SK-N-SH (cell line): ENCODE measurements around the gene STXBP6. TPM values are rescaled to one million over a fixed set of nuclear protein-coding genes. Genes with fewer than 3 reads are reported as not detected.

Experiments
- CTCF ChIA-PET: fragments of 300-600, 350-600 bp; formaldehyde crosslinking; extraction: SDS; loops from one replicate; lab custom pipeline; 2021; lab: Yijun Ruan, JAX
- POLR2A ChIA-PET: fragments of 350-600 bp; sonication (Branson Sonifier 250); formaldehyde crosslinking; extraction: SDS; loops from one replicate; lab custom pipeline; 2020; ENCODE audit warnings: antibody characterized with exemption, inconsistent platforms; lab: Yijun Ruan, JAX
- DNase-seq: peaks from one replicate; pipeline ENCODE4 v3.0.0; 2012
- H2AFZ ChIP-seq: fragments of 200-600 bp; sonication (generic); 2 replicates; pipeline ENCODE4 v1.8.1; 2016; ENCODE audit warnings: antibody characterized with exemption, mild to moderate bottlenecking, low read depth
- H3F3A ChIP-seq: fragments of 200-600 bp; sonication (generic); replicated peaks from 2 replicates; pipeline ENCODE3; 2016; ENCODE audit warnings: antibody characterized with exemption, mild to moderate bottlenecking; ENCODE audit not compliant: insufficient read depth
- H3K27ac ChIP-seq, 2 experiments: fragments of 200-500 bp in 1 of 2; fragments of 200-600 bp in 1 of 2; sonication (Bioruptor generic) in 1 of 2; sonication (generic), shearing (Covaris generic) in 1 of 2; 2 replicates each; pipeline versions ENCODE4 v1.5.1 to v1.6.1; 2014 to 2016; ENCODE audit warnings: low read depth in 2 of 2, inconsistent platforms in 1 of 2, low read length in 1 of 2, mild to moderate bottlenecking in 1 of 2, mixed read lengths in 1 of 2
- H3K27me3 ChIP-seq: fragments of 200-600 bp; sonication (generic), shearing (Covaris generic); 2 replicates; pipeline ENCODE4 v1.6.1; 2016; ENCODE audit warnings: mixed run types; ENCODE audit not compliant: insufficient read depth
- H3K36me3 ChIP-seq, 2 experiments: fragments of 200-500 bp in 1 of 2; fragments of 200-600 bp in 1 of 2; sonication (Bioruptor generic) in 1 of 2; sonication (generic) in 1 of 2; replicated peaks in 1 of 2; 2 replicates each; pipeline versions ENCODE3 to v1.5.1; 2014 to 2016; ENCODE audit warnings: low read length in 1 of 2, mild to moderate bottlenecking in 1 of 2; ENCODE audit not compliant: insufficient read depth in 2 of 2, control insufficient read depth in 1 of 2
- H3K4me1 ChIP-seq, 2 experiments: fragments of 200-500 bp in 1 of 2; fragments of 200-600 bp in 1 of 2; sonication (Bioruptor generic) in 1 of 2; sonication (generic), shearing (Covaris generic) in 1 of 2; 2 replicates each; pipeline versions ENCODE4 v1.5.1 to v1.6.1; 2014 to 2016; ENCODE audit warnings: low read depth in 1 of 2, low read length in 1 of 2, mixed run types in 1 of 2; ENCODE audit not compliant: insufficient read depth in 2 of 2, control insufficient read depth in 1 of 2
- H3K4me2 ChIP-seq: fragments of 200-600 bp; sonication (generic), shearing (Covaris generic); 2 replicates; pipeline ENCODE4 v1.6.1; 2017; ENCODE audit warnings: mixed run types
- H3K4me3 ChIP-seq, 2 experiments: fragments of 200-500 bp in 1 of 2; fragments of 200-600 bp in 1 of 2; sonication (Bioruptor generic) in 1 of 2; sonication (generic), shearing (Covaris generic) in 1 of 2; 2 replicates each; pipeline versions ENCODE4 v1.5.1 to v1.8.1; 2014 to 2016; ENCODE audit warnings: low read depth in 2 of 2, inconsistent platforms in 1 of 2, low read length in 1 of 2, mild to moderate bottlenecking in 1 of 2, mixed read lengths in 1 of 2, moderate library complexity in 1 of 2
- H3K79me2 ChIP-seq: fragments of 200-600 bp; sonication (generic); 2 replicates; pipeline ENCODE4 v1.8.1; 2017; ENCODE audit warnings: mild to moderate bottlenecking; ENCODE audit not compliant: insufficient read depth
- H3K9ac ChIP-seq: fragments of 200-600 bp; sonication (generic); 2 replicates; pipeline ENCODE4 v1.6.1; 2017; ENCODE audit warnings: mixed run types
- H3K9me2 ChIP-seq: fragments of 200-600 bp; sonication (generic); 2 replicates; pipeline ENCODE4 v1.6.1; 2017; ENCODE audit warnings: mixed run types
- H3K9me3 ChIP-seq: fragments of 200-600 bp; sonication (generic); 2 replicates; pipeline ENCODE4 v1.6.1; 2017; ENCODE audit warnings: mixed run types, mild to moderate bottlenecking, moderate library complexity
- H4K20me1 ChIP-seq: fragments of 200-600 bp; sonication (generic); 2 replicates; pipeline ENCODE4 v1.6.1; 2017; ENCODE audit warnings: mild to moderate bottlenecking, mixed run types; ENCODE audit not compliant: insufficient read depth
- ELF1 ChIP-seq: IDR thresholded peaks from 2 replicates; pipeline ENCODE4 v1.4.0; 2012
- FOXM1 ChIP-seq: IDR thresholded peaks from 2 replicates; pipeline ENCODE4 v1.4.0; 2012; ENCODE audit warnings: low read depth, mild to moderate bottlenecking
- GABPA ChIP-seq: IDR thresholded peaks from 2 replicates; pipeline ENCODE4 v1.4.0; 2012; ENCODE audit warnings: low read depth, mild to moderate bottlenecking
- JUND ChIP-seq: IDR thresholded peaks from 2 replicates; pipeline ENCODE4 v1.4.0; 2012
- MXI1 ChIP-seq: IDR thresholded peaks from 2 replicates; pipeline ENCODE4 v1.6.1; 2012; ENCODE audit warnings: mild to moderate bottlenecking, low read depth, low read length, improper control_type of control experiment
- NRF1 ChIP-seq: IDR thresholded peaks from 2 replicates; pipeline ENCODE4 v1.6.1; 2012; ENCODE audit warnings: low read depth, mild to moderate bottlenecking, low read length
- POLR2AphosphoS5 ChIP-seq: IDR thresholded peaks from 2 replicates; pipeline ENCODE4 v1.6.1; 2012; ENCODE audit warnings: low read depth, low read length
- RAD21 ChIP-seq: IDR thresholded peaks from 2 replicates; pipeline ENCODE4 v1.6.1; 2012; ENCODE audit warnings: mild to moderate bottlenecking, low read length
- RCOR1 ChIP-seq: fragments of 150-350 bp; IDR thresholded peaks from 2 replicates; pipeline ENCODE4 v1.6.1; 2017; ENCODE audit warnings: antibody characterized with exemption, low read length
- RXRA ChIP-seq: IDR thresholded peaks from 2 replicates; pipeline ENCODE4 v1.4.0; 2012; ENCODE audit warnings: low read depth, mild to moderate bottlenecking, borderline replicate concordance
- SMC3 ChIP-seq: IDR thresholded peaks from 2 replicates; pipeline ENCODE4 v1.6.1; 2012; ENCODE audit warnings: low read depth, low read length, improper control_type of control experiment
- TAF1 ChIP-seq: IDR thresholded peaks from 2 replicates; pipeline ENCODE4 v1.6.1; 2012; ENCODE audit warnings: low read depth, mild to moderate bottlenecking, low read length, moderate library complexity, borderline replicate concordance
- TEAD4 ChIP-seq: IDR thresholded peaks from 2 replicates; pipeline ENCODE4 v1.4.0; 2012; ENCODE audit warnings: mild to moderate bottlenecking, borderline replicate concordance; ENCODE audit not compliant: insufficient read depth
- WGBS: methylation state at CpG from one replicate; pipeline ENCODE4 v1.1.6; 2017; ENCODE audit warnings: low lambda C conversion rate; 5-methylcytosine and 5-hydroxymethylcytosine counted together
- polyA plus RNA-seq, 3 experiments: library from polyadenylated mRNA; depleted of rRNA; stranded (reverse); fragments of >200 nt; gene quantifications; 2 replicates each; pipeline ENCODE4 v1.2.3, GENCODE V29; 2012
- TF ChIP-seq, protein P1 (sequence below): IDR thresholded peaks from 2 replicates; pipeline ENCODE4 v1.4.0; 2012; ENCODE audit warnings: low read depth
- TF ChIP-seq, protein P2 (sequence below): IDR thresholded peaks from 2 replicates; pipeline ENCODE4 v1.4.0; 2012; ENCODE audit warnings: low read depth, borderline replicate concordance
- TF ChIP-seq, protein P3 (sequence below): IDR thresholded peaks from 2 replicates; pipeline ENCODE4 v1.4.0; 2012; ENCODE audit warnings: low read depth, borderline replicate concordance
- TF ChIP-seq, protein P4 (sequence below): IDR thresholded peaks from 2 replicates; pipeline ENCODE4 v1.6.1; 2012; ENCODE audit warnings: mild to moderate bottlenecking, low read depth, low read length, moderate library complexity
- TF ChIP-seq, protein P5 (sequence below): IDR thresholded peaks from 2 replicates; pipeline ENCODE4; 2012
- TF ChIP-seq, protein P6 (sequence below): fragments of 150-350 bp; IDR thresholded peaks from 2 replicates; pipeline ENCODE4 v1.6.1; 2016; ENCODE audit warnings: mild to moderate bottlenecking, low read depth, low read length
- TF ChIP-seq, protein P7 (sequence below): fragments of 200-600 bp; sonication (generic); IDR thresholded peaks from 2 replicates; pipeline ENCODE4 v1.6.1; 2017; ENCODE audit warnings: antibody characterized with exemption, mild to moderate bottlenecking, moderate library complexity

STXBP6 gene
- polyA plus RNA-seq, 1 of the 3 experiments (the other 2 are of a cell fraction), result 0.16 TPM

DNA sequence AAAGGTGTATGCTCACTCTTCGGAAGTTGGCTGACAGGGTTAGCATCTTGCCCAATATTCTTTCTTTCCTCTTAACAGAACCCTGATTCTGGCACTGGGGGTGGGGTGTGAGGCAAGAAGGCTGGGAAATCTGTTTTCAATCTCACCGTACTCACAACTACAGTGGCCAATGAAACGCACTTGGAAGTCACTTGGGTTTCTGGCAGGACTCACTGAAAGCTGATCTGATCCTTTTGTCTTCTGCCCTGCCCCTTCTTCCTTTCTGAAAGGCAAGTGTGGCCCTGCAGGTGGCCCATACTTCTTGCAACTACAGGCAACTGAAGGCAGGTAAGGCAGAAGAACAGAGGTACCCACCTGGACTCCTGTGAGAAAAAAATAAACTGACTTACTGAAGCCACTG, 106.9 kb downstream of the STXBP6 start:
- H4K20me1 ChIP-seq, result no peaks in the 10 kb centered on the region
- H3K9me3 ChIP-seq, result no peaks in the 10 kb centered on the region
- no peaks in the 10 kb centered on the region for H3K36me3 ChIP-seq
- H3K9me2 ChIP-seq, result no peaks in the 10 kb centered on the region
- H3K4me3 ChIP-seq, result no peak overlapping the region
- DNase-seq, result no peak
- H3K79me2 ChIP-seq, result no peaks in the 10 kb centered on the region
- CTCF ChIA-PET, result no interaction called here
- H3F3A ChIP-seq, result no peaks in the 10 kb centered on the region
- no peaks in the 10 kb centered on the region for H3K27me3 ChIP-seq
- WGBS, result 7% methylated on average over 3 of the region's 3 CpGs
- TF ChIP-seq, protein P1, sequence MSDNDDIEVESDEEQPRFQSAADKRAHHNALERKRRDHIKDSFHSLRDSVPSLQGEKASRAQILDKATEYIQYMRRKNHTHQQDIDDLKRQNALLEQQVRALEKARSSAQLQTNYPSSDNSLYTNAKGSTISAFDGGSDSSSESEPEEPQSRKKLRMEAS, result no peak
- TF ChIP-seq TAF1 (no peak), TEAD4 (no peak), RXRA (no peak), FOXM1 (no peak), RAD21 (no peak), GABPA (no peak), ELF1 (no peak), RCOR1 (no peak), MXI1 (no peak), SMC3 (no peak), NRF1 (no peak), POLR2AphosphoS5 (no peak), JUND (no peak)
- TF ChIP-seq, protein P2, sequence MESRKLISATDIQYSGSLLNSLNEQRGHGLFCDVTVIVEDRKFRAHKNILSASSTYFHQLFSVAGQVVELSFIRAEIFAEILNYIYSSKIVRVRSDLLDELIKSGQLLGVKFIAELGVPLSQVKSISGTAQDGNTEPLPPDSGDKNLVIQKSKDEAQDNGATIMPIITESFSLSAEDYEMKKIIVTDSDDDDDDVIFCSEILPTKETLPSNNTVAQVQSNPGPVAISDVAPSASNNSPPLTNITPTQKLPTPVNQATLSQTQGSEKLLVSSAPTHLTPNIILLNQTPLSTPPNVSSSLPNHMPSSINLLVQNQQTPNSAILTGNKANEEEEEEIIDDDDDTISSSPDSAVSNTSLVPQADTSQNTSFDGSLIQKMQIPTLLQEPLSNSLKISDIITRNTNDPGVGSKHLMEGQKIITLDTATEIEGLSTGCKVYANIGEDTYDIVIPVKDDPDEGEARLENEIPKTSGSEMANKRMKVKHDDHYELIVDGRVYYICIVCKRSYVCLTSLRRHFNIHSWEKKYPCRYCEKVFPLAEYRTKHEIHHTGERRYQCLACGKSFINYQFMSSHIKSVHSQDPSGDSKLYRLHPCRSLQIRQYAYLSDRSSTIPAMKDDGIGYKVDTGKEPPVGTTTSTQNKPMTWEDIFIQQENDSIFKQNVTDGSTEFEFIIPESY, result no peak
- TF ChIP-seq, protein P3, sequence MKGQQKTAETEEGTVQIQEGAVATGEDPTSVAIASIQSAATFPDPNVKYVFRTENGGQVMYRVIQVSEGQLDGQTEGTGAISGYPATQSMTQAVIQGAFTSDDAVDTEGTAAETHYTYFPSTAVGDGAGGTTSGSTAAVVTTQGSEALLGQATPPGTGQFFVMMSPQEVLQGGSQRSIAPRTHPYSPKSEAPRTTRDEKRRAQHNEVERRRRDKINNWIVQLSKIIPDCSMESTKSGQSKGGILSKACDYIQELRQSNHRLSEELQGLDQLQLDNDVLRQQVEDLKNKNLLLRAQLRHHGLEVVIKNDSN, result no peak
- TF ChIP-seq, protein P4, sequence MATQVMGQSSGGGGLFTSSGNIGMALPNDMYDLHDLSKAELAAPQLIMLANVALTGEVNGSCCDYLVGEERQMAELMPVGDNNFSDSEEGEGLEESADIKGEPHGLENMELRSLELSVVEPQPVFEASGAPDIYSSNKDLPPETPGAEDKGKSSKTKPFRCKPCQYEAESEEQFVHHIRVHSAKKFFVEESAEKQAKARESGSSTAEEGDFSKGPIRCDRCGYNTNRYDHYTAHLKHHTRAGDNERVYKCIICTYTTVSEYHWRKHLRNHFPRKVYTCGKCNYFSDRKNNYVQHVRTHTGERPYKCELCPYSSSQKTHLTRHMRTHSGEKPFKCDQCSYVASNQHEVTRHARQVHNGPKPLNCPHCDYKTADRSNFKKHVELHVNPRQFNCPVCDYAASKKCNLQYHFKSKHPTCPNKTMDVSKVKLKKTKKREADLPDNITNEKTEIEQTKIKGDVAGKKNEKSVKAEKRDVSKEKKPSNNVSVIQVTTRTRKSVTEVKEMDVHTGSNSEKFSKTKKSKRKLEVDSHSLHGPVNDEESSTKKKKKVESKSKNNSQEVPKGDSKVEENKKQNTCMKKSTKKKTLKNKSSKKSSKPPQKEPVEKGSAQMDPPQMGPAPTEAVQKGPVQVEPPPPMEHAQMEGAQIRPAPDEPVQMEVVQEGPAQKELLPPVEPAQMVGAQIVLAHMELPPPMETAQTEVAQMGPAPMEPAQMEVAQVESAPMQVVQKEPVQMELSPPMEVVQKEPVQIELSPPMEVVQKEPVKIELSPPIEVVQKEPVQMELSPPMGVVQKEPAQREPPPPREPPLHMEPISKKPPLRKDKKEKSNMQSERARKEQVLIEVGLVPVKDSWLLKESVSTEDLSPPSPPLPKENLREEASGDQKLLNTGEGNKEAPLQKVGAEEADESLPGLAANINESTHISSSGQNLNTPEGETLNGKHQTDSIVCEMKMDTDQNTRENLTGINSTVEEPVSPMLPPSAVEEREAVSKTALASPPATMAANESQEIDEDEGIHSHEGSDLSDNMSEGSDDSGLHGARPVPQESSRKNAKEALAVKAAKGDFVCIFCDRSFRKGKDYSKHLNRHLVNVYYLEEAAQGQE, result no peak
- TF ChIP-seq, protein P5, sequence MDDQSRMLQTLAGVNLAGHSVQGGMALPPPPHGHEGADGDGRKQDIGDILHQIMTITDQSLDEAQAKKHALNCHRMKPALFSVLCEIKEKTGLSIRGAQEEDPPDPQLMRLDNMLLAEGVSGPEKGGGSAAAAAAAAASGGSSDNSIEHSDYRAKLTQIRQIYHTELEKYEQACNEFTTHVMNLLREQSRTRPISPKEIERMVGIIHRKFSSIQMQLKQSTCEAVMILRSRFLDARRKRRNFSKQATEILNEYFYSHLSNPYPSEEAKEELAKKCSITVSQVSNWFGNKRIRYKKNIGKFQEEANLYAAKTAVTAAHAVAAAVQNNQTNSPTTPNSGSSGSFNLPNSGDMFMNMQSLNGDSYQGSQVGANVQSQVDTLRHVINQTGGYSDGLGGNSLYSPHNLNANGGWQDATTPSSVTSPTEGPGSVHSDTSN, result no peak
- TF ChIP-seq, protein P6, sequence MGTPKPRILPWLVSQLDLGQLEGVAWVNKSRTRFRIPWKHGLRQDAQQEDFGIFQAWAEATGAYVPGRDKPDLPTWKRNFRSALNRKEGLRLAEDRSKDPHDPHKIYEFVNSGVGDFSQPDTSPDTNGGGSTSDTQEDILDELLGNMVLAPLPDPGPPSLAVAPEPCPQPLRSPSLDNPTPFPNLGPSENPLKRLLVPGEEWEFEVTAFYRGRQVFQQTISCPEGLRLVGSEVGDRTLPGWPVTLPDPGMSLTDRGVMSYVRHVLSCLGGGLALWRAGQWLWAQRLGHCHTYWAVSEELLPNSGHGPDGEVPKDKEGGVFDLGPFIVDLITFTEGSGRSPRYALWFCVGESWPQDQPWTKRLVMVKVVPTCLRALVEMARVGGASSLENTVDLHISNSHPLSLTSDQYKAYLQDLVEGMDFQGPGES, result no peak
- TF ChIP-seq, protein P7, sequence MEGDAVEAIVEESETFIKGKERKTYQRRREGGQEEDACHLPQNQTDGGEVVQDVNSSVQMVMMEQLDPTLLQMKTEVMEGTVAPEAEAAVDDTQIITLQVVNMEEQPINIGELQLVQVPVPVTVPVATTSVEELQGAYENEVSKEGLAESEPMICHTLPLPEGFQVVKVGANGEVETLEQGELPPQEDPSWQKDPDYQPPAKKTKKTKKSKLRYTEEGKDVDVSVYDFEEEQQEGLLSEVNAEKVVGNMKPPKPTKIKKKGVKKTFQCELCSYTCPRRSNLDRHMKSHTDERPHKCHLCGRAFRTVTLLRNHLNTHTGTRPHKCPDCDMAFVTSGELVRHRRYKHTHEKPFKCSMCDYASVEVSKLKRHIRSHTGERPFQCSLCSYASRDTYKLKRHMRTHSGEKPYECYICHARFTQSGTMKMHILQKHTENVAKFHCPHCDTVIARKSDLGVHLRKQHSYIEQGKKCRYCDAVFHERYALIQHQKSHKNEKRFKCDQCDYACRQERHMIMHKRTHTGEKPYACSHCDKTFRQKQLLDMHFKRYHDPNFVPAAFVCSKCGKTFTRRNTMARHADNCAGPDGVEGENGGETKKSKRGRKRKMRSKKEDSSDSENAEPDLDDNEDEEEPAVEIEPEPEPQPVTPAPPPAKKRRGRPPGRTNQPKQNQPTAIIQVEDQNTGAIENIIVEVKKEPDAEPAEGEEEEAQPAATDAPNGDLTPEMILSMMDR, result no peak
- H3K4me2 ChIP-seq, result no peak overlapping the region
- POLR2A ChIA-PET, result no interaction called here
- H3K9ac ChIP-seq, result no peak overlapping the region
- no peaks in the 10 kb centered on the region for H3K4me1 ChIP-seq
- no peak overlapping the region; the same call in 1 of the 2 replicates for H2AFZ ChIP-seq
- H3K27ac ChIP-seq, result no peak overlapping the region
